ENCODE measurements around the gene GPX4. TPM values are rescaled to one million over a fixed set of nuclear protein-coding genes. Genes with fewer than 3 reads are reported as not detected.

The GPX4 gene
- 486 and 619 TPM in 2 replicates for total RNA-seq

GRCh38 chr19:1103708-1104310 lies at the start of gene GPX4:
TSS of gene GPX4 (plus strand) at chr19:1103994. CDS start at chr19:1104044, 50 bp downstream.

GRCh38 chr19:1066748-1067340 lies 37.0 kb upstream of the GPX4 start, which contains the start of gene ARHGAP45:
TSS of gene ARHGAP45 (plus strand) at chr19:1067167. CDS start at chr19:1067406, 239 bp downstream.

GRCh38 chr19:1094978-1095701 lies 8.7 kb upstream of the GPX4 start, which contains the start of gene POLR2E:
TSS of gene POLR2E (minus strand) at chr19:1095375. CDS start at chr19:1095315, 60 bp downstream.

Other genes starting within 250 kb of the GPX4 start
- 70.6 and 164 TPM in 2 replicates for gene CFD, start 244.3 kb upstream of the GPX4 start, total RNA-seq
- gene MED16, start 210.8 kb upstream of the GPX4 start, total RNA-seq: 25.8 and 35.2 TPM in 2 replicates
- gene RNU6-9, start 210.5 kb upstream of the GPX4 start, total RNA-seq: not detected in 2 replicates
- gene R3HDM4, start 190.8 kb upstream of the GPX4 start, total RNA-seq: 61.7 and 64.3 TPM in 2 replicates
- gene KISS1R, start 186.7 kb upstream of the GPX4 start, total RNA-seq: not detected in 2 replicates
- 7.9 and 10.5 TPM in 2 replicates for gene ARID3A, start 178.0 kb upstream of the GPX4 start, total RNA-seq
- gene WDR18, start 119.6 kb upstream of the GPX4 start, total RNA-seq: 25.1 and 37.9 TPM in 2 replicates
- gene GRIN3B, start 103.6 kb upstream of the GPX4 start, total RNA-seq: 0.54 and 0.97 TPM in 2 replicates
- gene TMEM259, start 82.9 kb upstream of the GPX4 start, total RNA-seq: 140 and 146 TPM in 2 replicates
- not detected in 2 replicates for gene RNU6-2, start 82.5 kb upstream of the GPX4 start, total RNA-seq
- 177 and 287 TPM in 2 replicates for gene CNN2, start 77.4 kb upstream of the GPX4 start, total RNA-seq
- 4.5 and 5.8 TPM in 2 replicates for gene ABCA7, start 63.9 kb upstream of the GPX4 start, total RNA-seq
- 4.9 and 8.1 TPM in 2 replicates for gene ARHGAP45, start 36.8 kb upstream of the GPX4 start, total RNA-seq
- 198 and 220 TPM in 2 replicates for gene POLR2E, start 8.6 kb upstream of the GPX4 start, total RNA-seq
- 48.2 and 84.6 TPM in 2 replicates for gene SBNO2, start 70.3 kb downstream of the GPX4 start, total RNA-seq
- gene STK11, start 101.8 kb downstream of the GPX4 start, total RNA-seq: 51.4 and 70.3 TPM in 2 replicates
- 3.7 and 4.0 TPM in 2 replicates for gene CBARP, start 134.0 kb downstream of the GPX4 start, total RNA-seq
- 66.6 and 105 TPM in 2 replicates for gene ATP5F1D, start 137.8 kb downstream of the GPX4 start, total RNA-seq
- gene MIDN, start 144.6 kb downstream of the GPX4 start, total RNA-seq: 22.0 and 38.2 TPM in 2 replicates
- gene CIRBP, start 165.3 kb downstream of the GPX4 start, total RNA-seq: 317 and 409 TPM in 2 replicates
- gene FAM174C, start 171.5 kb downstream of the GPX4 start, total RNA-seq: 26.9 and 75.8 TPM in 2 replicates
- gene EFNA2, start 181.9 kb downstream of the GPX4 start, total RNA-seq: not detected in 2 replicates

All from cardiac atrium fibroblast (primary cell).